Measurements from ENCODE around the gene KRTAP5-11.

- TF ChIP-seq CTCF (IDR thresholded peaks at IDR 0.05; ENCODE audit: poor library complexity) (no peak), EZH2 (IDR thresholded peaks at IDR 0.05; ENCODE audit: borderline replicate concordance) (no peak)
These were observed 16.5 kb downstream of the KRTAP5-11 start for GRCh38 chr11:71566081-71566620.

All from hepatocyte (in vitro differentiated cells).